Stimulated activated CD4-positive, alpha-beta T cell treated with anti-CD3 and anti-CD28 coated beads, Interleukin-12 subunit alpha, Interleukin-12 subunit beta, amount 100 ng/mL, for 4 hours (primary cell): ENCODE results near the gene MYF6.
"Not testable (repeated sequence)": the region's sequence is repeated elsewhere in the genome, so short reads cannot be mapped to it uniquely, and the experiment has no call there.

Experiments
- DNase-seq: peaks from one replicate; pipeline ENCODE4 v3.0.0-alpha.2; 2020

The MYF6 gene

DNA sequence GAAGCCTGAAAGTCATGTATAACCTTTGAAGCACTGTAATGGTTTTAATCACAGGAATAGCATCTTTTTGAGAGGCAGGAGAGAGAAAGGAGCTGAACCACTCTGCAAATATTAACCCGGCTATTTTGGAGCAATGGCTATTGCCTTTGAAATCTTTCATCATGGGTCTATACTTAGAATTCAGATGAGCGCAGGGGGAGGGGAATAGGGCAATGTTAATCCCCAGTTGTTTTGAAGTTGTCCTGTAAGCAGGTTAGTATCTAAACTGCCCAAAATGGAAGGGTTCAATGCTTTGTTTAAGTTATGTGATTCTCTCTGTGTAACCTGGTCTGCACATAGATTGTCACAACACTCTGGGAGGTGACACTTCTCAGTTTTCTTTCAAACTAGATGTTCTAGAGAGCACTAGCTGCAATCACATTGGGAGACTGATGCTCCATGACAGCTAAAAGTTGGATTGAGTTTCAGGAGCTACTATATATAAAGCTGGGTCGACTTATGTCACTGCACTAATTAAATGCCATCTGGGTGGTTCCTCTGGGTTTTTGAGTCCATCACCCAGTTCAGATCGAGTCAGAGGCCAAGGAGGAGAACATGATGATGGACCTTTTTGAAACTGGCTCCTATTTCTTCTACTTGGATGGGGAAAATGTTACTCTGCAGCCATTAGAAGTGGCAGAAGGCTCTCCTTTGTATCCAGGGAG, at the start of gene MYF6:
TSS of gene MYF6 (plus strand) at position 509 of the 704 bp plus-strand sequence. CDS start at position 595, 86 bp downstream.
- no peak for DNase-seq

DNA sequence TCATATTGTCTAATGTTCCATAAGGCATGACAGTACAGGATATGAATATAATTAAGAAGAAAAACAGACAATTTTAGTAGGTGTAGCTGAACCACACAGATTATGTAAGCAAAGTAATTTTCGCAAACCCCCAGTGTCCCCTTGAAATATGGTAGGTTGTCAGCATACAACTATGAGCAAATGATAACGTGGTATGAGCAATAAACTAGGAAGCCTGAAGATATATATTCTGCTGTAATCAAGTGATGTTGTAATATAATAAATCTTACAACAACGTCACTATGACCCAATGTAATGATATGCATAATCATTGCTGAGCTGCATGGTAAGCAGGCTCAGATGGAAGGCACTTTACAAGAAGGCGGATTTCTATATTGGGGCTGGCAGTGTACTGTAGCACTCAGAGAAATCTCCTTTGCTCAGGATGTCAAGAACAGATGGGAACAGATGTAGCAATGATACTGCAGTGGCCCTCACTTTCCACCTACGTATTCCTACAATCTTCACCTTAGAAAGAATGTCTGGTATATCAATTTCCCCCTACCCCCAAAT, 47.8 kb upstream of the MYF6 start:
- DNase-seq, result no peak

DNA sequence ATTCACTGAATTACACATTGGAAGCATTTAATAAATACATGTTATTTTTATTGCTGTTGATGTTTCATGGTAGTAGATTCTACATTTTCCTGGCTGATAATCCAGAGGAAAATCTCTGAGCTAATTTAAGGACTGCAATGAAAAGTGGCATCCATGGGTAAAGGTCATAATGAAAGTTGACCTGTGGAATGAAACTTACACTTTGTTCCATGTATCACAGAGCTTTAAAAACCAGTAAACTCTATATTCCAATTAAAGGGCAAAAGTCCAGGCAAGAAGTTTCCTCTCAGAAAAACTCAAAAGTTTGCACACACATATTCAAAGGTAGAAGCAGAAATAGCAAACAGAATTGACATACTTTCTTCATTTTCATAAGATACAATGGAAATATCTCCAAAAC, 44.8 kb upstream of the MYF6 start:
- DNase-seq, result no peak

DNA sequence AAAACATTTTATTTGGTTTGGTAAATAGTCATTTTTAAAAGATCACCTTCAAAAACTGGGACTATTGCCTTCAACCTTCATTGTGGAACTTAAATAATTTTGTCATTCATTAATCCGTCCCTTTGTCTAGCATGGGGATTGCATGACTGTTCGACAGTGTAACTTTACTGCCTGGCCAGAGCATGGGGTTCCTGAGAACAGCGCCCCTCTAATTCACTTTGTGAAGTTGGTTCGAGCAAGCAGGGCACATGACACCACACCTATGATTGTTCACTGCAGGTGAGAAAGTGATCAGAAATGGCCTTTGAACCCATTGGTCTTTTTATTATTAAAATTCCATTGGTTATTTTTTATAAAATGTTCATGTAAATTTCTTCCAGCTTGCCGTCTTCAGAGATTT, 37.2 kb upstream of the MYF6 start:
- no peak for DNase-seq

DNA sequence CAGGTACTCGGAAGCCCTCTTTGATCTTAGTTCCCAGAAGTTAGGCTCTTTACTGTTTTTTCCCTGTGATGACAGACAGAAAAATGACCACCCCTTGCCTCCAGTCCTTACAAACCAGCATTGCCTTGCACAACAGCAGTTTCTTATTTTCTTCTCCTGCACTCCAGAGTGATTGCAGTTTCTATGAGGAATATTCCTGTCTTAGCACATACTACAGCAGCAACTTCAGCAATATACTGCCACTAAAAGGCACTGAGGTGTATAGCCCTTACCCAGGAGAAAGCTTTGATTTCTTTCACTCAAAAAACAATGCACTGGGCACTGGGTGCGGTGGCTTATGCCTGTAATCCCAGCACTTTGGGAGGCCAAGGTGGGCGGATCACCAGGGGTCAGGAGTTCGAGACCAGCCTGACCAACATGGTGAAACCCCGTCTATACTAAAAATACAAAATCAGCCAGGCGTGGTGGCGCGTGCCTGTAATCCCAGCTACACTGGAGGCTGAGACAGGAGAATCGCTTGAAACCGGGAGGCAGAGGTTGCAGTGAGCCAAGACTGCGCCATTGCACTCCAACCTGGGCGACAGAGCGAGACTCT, 31.3 kb upstream of the MYF6 start:
- not testable (repeated sequence) for DNase-seq

DNA sequence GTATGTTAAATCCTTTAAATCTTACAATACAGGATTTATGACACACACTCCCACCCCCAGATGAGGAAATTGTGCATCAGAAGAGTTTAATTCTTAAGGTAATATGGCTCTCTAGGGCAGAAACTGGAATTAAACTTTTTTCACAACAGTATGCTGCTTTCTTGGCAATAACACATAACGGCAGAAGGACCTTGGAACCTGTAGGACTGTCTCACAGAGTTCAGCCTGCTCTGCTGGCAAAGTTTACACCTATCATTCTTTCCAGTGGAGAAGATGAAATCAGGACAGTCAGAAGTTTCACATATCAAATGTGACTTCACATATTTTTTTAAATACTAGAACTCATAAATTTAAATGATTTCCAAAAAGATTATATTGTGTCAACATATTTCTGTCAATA, 30.6 kb upstream of the MYF6 start:
- DNase-seq, result no peak

DNA sequence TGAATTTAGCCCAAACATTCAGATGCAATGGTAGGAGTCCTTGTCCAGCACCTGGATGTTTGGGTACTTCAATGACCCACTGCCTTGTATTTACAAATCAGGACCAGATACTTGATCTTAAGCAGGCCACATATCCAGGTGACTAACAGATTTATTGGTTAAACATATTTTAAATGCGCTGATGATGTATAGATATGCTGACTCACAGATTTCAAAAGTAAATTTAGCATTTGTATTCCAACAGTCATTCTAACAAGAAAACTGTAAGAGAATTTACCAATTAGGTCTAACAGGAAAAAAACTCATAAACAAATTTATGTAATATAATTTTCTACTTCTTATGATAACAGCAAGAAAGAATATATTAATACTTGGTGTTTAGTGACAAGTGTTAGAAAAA, 29.4 kb upstream of the MYF6 start:
- no peak for DNase-seq

DNA sequence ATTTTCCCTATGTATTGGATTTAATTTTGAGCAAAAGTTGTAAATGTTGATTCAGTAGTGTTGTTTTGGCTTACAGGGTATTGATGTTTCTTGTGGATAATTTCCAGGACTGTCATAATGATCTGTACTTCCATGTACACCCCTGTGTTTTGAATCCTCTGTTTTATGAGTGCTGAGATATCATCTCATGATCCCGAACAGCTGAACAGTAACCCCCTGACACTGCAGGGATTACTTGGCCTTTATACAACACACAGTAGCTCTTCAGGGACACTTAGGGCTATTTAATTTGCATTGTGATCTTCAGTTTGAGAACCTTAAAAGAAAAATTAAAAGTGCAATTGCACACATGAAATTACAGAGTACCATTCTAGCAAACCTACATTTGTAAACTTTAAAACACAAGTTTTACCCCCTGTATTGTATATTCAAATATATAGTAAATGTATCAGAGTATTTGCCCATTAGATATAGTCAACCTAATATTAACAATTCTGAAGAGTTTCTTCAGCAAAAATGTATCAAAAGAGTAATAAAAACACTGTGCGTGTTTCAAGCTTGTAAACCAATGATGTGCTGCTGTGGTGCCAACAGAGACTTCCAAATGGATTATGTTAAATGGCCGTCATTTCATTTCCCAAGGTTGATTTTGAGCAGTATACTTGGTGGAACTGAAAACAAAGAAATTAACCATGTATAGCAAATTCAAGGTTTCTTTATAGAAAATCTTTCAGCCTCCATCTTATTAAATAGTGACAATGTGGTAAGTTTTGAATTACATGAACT, 27.9 kb upstream of the MYF6 start:
- DNase-seq, result no peak

DNA sequence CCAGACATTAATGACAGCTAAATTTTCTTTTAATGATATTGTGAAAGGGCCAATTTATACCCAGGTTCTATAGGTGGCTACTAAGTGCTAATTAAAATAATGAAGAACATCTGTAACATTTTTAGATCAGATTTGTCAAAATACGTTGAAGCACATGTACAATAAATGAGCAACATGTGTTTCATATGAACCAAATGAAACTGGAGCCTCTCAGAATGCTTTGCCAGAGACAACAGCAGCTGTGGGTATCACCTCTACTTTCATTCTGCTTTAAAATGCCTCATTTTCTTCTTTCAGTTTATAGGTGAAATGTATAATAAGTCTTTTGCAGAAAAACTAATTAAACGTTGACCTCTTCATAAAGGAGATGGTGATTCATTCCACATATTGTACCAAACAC, 26.1 kb upstream of the MYF6 start:
- no peak for DNase-seq

DNA sequence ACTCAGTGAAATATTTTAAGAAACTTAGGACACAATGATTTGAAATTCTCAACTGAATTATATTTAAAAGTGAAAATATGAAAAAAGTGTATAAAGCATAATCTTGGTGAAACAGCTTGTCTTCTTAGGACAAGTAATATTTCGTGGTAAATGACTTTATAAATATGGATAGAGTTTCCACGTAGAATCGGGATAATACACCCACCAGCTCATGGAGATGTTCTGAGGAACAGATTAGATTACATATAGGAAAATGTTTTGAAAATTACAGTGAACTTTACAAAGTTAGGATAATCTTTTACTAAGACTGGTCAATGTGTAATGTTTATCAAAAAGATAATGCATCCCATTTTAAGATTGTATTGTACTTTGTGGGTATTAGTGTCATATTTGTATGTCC, 25.6 kb upstream of the MYF6 start:
- no peak for DNase-seq

DNA sequence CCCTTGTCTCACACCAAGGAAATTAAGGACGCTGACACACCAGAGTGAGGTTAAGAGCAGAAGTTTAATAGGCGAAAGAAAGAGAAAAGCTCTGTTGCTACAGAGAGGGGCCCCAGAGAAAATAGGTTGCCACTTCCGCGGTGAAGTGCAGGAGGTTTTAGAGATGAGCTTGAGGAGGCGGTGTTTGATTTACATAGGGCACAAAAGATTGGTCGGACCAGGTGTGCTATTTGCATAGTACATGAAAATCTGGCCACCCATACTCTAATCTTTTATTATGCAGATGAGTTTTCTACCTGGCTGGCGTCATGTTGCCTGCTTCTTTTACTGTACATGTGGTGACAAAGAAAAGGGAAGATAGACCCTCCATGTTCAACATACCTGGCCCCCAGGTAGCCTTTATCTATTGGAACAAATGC, 23.3 kb upstream of the MYF6 start:
- no peak for DNase-seq

DNA sequence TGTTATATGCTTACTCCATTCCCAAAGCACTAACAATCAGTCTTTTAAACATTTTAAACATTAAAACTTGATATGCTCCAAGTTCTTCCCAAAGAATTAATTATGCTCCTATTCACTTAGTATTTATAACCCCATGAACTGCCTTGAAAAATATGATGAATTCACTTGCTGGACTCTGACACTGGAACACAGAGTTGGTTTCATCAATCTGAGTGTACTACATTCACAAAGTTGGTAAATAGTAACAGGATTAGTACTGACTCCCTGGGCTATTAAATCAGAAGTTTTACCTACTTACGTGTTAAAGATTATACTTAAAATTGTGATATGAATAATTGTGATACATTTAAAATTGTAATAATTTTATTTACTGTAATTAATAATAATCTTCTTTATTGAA, 17.3 kb upstream of the MYF6 start:
- no peak for DNase-seq

DNA sequence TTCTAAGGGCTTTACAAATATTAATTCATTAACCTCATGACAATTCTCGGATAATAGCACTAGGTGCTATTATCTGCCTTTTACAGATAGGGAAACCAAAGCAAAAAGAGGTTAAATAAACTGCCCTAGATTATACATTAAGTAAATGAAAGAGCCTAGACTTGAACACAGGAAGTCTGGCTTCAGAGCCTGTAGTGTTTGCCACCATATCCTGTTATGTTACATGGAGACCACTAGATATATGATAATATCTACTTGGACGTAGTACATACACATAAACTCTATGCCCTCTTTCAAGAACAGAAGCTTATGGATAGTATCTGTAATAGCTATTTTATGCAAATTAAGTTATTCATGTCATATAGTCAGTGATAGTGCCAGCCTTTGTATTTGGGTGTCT, 16.9 kb upstream of the MYF6 start:
- no peak for DNase-seq

DNA sequence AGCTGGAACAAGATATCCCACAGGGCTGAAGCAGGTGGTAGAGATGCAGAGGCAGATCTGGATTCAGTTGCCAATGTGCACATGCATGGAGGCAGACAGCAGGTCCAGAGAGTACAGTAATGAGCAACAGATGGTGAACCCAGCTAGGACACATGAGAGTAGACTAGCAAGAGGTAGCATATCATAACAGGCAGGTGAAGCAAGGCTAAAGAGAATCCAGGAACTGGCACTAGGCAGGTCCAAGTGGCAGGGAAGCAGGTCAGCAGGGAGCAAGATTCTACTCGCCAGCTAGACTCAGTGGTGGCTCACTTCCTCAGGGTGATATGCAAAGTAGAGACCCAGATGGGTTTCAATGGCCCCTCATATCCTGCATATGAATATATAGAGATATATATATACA, 15.3 kb upstream of the MYF6 start:
- no peak for DNase-seq

DNA sequence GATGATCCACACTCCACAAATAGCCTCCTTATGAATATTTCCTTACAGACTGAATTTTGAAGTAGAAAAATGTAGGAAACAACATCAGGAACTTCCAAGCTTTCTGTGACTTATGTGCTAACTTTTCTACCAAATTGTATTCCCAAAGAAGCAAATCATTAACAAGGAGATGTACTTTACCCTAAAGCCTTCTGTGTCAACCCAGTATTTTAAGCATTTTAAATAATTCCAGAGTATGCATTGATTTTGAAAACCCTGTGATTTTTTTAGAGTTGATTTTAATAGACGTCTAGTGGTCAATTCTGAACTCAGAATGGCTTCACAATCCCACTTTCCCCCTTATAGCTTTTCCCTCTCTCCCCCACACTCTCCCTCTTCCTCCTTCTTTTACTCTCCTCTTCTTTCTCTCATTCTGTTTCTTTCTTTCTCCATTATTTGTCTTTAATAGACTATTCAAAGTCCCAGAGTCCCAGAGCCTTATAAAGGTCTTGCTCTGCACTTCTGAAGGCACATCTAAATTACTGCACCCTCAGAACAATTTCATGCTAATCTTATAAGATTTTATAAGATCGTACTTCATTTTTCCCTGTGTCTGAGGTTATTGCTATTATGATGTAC, 10.1 kb upstream of the MYF6 start:
- no peak for DNase-seq

DNA sequence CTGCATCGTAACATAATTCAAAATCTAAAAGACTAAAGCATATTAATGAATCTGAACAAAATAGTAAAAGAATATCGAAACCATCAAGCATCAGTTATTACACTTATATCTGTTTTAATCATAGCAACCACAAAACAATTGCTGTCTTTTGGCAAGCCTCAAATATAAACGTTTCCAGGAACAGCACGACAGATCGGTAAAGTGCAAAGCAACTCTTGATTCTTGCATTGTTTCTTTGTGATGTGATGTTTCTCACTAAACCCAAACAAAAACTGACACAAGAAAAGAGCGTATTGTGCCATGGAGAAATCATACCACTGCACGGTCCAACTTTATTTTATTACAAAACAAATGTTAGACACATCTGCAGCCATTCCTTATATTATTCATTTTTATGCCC, 9.2 kb upstream of the MYF6 start:
- no peak for DNase-seq

DNA sequence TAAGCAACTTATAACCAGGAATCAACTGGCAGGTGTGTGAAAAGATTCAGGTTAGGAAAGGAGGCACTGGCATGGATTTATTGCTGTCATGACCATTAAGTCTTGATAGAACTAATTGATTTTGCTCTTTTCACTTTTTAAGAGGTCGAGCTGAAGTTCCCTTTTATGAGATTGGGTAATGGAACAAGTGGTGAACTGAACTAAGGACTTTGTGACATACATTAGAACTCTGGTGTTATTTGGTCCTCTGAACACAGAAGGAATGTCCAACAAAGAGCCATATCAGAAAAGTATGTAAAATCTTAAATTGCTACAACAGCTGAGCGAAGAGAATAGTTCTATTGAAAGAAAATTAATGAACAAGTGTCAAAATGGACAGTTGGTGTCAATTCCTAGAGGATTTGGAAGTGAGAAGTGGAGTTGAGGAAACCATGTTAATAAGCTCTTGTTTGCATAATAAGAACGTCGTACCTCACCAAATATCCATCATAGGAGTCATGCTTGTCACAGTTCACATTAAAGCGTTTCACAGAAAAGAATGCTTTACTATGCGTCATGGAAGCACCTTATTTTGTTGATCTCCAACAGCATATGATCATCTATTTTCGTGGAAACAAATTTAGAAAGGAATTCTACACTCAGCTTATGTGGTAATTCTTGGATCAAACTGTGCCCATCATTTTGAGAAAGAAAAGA, 8.4 kb upstream of the MYF6 start:
- no peak for DNase-seq

DNA sequence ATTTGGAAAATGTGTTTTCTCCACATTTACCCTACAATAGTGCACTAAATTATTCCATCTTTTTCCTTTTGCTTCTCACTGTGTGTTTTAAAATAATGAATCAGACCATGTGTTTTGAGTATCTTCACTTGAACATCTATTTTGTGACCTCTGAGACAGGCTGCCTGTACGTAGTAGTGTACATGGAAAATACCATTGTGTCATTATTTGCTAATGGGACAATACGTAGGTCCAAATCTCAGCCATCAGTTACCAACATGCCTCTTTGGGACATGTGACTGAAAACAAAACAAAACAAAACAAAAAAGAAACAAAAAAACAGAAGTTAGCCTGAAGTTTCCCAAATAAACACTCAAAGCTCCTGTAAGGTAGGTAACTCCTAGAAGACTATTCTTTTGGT, 7.1 kb upstream of the MYF6 start:
- DNase-seq, result no peak

DNA sequence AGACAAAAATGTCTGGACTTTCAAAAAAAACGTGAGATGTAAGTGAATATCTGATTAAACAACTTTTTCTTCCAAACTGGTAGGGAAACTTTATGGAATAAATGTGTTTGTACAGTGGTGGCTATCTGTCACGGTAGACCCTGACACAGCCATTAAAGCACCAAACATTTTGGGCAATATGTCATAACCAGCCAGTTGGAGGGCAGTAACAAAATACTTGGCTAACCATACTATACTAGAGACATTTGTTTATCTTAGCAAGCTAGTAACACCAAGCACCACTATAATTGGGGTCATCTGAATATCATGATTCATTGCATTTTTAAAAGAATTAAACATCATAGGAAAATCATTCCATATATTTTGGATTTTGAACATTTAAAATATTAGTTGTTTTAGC, 6.0 kb upstream of the MYF6 start:
- DNase-seq, result no peak

DNA sequence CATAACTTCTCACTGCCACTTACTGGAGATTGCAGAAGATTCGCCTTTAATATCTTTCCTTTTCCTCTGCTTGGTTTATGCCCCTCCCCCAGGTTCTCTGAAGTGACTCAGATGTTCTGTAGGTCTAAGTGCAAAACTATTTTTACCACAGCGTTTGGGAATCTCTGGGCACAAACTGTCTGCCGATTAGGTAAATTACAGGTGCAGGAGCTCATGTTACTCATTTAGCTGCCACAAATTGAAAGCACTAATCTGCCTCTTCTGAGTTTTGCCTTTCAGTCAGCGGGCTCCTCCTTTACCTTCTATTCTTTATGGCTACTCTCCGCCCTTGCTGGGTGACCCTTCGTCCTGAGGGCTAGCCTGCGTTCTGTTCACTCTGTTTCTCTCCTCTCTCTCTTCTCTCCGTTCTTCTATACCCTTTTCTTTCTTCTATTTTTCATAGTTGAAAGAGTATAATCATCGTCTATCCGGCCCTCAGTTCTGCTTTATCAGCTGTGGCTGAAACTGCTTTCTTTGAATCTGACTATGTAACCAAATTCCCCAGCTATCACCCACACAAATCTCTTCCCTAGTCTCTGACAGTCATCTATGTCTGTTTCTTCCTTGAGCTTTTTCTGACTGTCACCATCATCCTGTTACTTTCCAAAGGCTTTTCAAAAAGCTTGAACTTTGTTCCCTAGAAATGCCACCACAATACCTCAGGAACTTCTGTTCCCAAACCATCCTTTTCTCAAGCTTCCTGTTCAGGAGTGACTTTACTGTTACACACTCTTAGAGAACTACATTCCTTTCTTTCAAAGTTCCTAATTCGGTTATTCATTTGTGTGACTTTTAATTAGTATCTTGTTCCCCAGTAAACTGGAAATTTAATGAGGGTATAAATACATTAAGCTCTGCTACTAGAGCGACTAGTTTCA, 4.3 kb upstream of the MYF6 start:
- DNase-seq, result no peak

DNA sequence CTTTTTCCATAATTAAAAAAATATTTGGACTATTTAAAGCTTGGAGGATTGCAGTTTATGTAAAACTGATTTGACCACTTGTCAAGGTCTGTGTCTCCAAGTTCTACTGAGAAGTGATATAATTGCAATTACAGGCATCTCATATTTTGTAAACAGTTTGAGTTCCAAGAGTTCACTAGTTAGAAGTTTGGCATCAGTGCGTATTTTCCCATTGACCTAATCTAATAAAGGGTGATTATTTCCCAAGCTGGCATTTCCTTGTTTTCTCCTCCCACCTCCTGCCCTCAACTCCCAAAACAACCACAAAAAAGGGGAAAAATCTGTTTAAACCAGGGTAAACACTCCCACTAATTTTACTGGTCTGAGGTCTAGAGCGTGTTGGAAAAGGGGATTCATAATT, 3.0 kb upstream of the MYF6 start:
- no peak for DNase-seq

DNA sequence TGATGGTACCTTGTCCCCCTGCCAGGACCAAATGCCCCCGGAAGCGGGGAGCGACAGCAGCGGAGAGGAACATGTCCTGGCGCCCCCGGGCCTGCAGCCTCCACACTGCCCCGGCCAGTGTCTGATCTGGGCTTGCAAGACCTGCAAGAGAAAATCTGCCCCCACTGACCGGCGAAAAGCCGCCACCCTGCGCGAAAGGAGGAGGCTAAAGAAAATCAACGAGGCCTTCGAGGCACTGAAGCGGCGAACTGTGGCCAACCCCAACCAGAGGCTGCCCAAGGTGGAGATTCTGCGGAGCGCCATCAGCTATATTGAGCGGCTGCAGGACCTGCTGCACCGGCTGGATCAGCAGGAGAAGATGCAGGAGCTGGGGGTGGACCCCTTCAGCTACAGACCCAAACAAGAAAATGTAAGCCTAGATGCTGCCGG, 410 bp downstream of the MYF6 start:
- DNase-seq, result no peak
